Dermis blood vessel endothelial cell (primary cell): ENCODE results near the gene ATP5PD. TPM values are rescaled to one million over a fixed set of nuclear protein-coding genes. Genes with fewer than 3 reads are reported as not detected.
"Not testable (repeated sequence)": the region's sequence is repeated elsewhere in the genome, so short reads cannot be mapped to it uniquely, and the experiment has no call there.

Source experiments
- DNase-seq: peaks from one replicate; pipeline ENCODE4 v3.0.0; 2010
- total RNA-seq: library from RNA; depleted of rRNA; stranded (reverse); fragments of >200 nt; gene quantifications from 2 replicates; pipeline ENCODE4 v1.2.3, GENCODE V29; 2014

The ATP5PD gene
- total RNA-seq, 1 donor from 2014 or later, result 256 TPM

GRCh38 chr17:75077072-75077495, 30.3 kb upstream of the ATP5PD start:
- DNase-seq, result no peak

GRCh38 chr17:75075597-75076336, 29.0 kb upstream of the ATP5PD start:
- DNase-seq, result no peak

DNA sequence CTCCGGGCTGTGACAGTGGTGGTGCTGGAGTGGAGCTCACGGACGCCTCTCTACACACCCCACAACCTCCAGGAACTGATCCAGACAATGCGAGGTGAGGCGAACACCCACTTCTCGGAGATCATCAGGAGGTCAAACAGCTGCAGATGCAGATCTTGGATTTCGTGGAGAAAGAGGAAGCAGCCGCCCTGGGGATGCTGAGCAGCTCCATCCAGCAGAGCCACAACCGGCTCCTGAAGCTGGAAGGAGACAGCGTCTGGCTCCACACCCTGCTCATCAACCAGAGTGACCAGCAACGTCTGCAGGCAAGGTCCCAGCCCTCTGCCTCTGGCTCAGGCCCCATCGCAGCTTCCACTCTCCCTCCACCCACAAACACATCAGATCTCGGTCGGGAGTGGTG, 27.8 kb upstream of the ATP5PD start:
- no peak for DNase-seq

GRCh38 chr17:75073618-75074047, 26.9 kb upstream of the ATP5PD start:
- no peak for DNase-seq

DNA sequence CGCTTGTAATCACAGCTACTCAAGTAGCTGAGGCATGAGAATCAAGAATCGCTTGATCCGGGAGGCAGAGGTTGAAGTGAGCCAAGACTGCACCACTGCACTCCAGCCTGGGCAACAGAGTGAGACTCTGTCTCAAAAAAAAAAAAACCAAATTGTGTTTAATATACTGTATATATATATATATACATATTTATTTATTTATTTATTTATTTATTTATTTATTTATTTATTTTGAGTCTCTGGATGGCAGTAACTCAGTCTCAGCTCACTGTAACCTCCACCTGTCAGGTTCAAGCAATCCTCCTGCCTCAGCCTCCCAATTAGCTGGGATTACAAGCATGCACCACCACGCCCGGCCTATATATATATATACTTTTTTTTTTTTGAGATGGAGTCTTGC, 26.1 kb upstream of the ATP5PD start:
- DNase-seq, result not testable (repeated sequence)

DNA sequence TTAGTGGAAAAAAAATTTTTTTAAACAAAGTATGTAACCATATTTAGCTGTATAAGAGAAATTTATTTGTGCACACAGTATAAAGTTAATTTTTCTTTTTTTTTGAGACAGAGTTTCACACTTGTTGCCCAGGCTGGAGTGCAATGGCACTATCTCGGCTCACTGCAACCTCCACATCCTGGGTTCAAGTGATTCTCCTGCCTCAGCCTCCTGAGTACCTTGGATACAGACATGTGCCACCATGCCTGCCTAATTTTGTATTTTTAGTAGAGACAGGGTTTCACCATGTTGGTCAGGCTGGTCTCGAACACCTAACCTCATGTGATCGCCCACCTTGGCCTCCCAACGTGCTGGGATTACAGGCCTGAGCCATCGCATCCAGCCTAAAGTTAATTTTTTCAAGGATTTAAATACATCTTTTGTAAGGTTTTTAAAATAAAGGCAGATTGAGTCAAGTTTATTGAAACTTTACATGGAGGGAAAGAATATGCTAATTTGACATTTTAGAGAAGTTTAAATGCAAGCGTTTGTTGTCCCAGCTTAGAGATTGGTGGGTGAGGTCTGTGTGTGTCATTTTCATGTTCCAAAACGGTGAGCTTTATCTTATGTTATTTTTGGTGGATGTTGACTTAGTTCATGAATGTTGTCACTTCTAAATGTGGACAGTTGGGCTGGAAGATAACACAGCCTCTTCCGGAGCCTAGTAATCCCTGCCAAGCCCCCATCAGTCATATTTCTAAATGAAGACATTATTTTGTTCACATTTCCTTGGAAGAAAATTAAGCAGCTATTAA, 24.9 kb upstream of the ATP5PD start:
- not testable (repeated sequence) for DNase-seq

DNA sequence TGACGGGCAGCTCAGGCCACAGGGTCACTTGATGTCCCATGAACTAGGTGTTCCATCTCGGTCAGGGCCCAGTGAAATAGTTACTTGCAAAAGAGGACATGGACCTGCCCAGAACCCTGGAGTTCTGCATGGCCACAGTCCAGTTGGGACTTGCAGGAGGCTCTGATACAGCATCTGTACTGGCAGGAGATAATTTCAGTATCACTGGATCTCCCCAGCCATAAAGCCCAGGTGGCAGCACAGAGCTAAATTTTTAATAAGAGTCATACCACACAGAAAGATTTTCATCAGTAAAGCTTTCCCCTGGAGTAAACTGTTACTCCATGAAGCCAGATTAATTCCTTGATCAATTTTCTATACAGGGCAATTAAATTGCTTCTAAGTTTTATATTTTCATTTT, 23.0 kb upstream of the ATP5PD start:
- peak; percentile 49 for DNase-seq

GRCh38 chr17:75068750-75069149, 22.0 kb upstream of the ATP5PD start:
- no peak for DNase-seq

GRCh38 chr17:75067856-75068255, 21.1 kb upstream of the ATP5PD start:
- DNase-seq, result no peak

GRCh38 chr17:75065562-75066151, 18.9 kb upstream of the ATP5PD start:
- peak; percentile 84 for DNase-seq

- DNase-seq, result no peak
Measured at GRCh38 chr17:75064867-75065561, 18.2 kb upstream of the ATP5PD start.

- no peak for DNase-seq
Measured at GRCh38 chr17:75064460-75064859, 17.7 kb upstream of the ATP5PD start.

GRCh38 chr17:75064040-75064439, 17.3 kb upstream of the ATP5PD start:
- no peak for DNase-seq

- DNase-seq, result no peak
Measured at GRCh38 chr17:75063626-75064025, 16.9 kb upstream of the ATP5PD start.

DNA sequence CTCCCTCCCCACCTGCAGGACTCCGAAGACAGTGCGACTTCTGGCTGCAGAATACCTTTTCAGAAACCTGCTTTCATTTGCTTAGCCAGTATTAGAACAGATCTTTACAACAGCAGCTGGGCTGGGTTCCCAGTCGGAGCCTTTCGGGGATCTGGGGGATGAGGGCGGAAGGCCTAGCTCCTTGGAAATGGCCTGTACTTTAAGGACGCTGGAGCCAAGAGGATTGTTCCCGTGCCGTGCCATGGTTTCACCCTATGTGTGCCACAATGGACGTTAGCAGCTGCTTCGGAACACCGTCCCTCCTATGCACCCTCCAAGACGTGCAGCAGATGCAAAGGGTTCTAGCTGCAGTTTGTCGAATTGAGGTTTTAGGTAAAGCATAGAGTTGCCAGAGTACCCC, 16.4 kb upstream of the ATP5PD start:
- DNase-seq, result no peak

GRCh38 chr17:75061618-75062017, 14.8 kb upstream of the ATP5PD start:
- DNase-seq, result no peak

GRCh38 chr17:75061055-75061438, 14.3 kb upstream of the ATP5PD start:
- DNase-seq, result no peak

GRCh38 chr17:75060434-75061054, 13.8 kb upstream of the ATP5PD start:
- no peak for DNase-seq

GRCh38 chr17:75059369-75060345, 12.9 kb upstream of the ATP5PD start:
- DNase-seq, result peak; percentile 81

GRCh38 chr17:75051941-75052340, 5.2 kb upstream of the ATP5PD start:
- no peak for DNase-seq

DNA sequence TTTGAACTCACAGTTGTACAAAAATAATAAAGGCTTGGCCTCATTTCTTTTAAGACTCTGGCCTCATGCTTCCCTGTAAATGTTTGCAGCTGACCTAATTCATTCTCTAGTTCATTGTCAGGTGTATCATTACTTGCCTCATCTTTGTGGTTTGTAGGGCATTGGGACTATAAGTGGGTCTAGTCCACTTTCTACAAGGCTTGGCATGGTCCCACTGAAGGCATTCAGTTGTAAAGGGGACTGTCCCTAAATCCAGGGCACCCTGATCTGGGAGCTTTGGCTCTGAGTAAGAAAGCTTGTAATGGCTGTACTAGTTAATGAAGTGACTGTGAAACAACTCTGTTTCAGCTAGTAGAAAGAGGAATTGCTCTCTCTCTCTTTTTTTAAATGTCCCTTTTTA, 2.9 kb upstream of the ATP5PD start:
- no peak for DNase-seq
